Skin of body (tissue), 2 donors: ENCODE measurements around the gene CREG2. TPM values are rescaled to one million over a fixed set of nuclear protein-coding genes. Genes with fewer than 3 reads are reported as not detected.
"Not testable (repeated sequence)": the region's sequence is repeated elsewhere in the genome, so short reads cannot be mapped to it uniquely, and the experiment has no call there.

Source experiments
- DNase-seq: peaks from one replicate; lab custom pipeline; 2025; lab: John Stamatoyannopoulos, UW
- total RNA-seq: library from RNA; depleted of rRNA; stranded (reverse); fragments of >200 nt; gene quantifications from one replicate; pipeline ENCODE4 v1.2.3, GENCODE V29; 2014

CREG2 gene
- total RNA-seq, 1 donor from 2014 or later = 0.20 TPM

- no peak for DNase-seq
Measured at GRCh38 chr2:101374821-101375561, 12.3 kb downstream of the CREG2 start.

- DNase-seq = no peak
Measured at GRCh38 chr2:101372792-101373191, 14.5 kb downstream of the CREG2 start.

GRCh38 chr2:101371636-101372035, 15.7 kb downstream of the CREG2 start:
- no peak for DNase-seq

- DNase-seq = no peak
Measured at GRCh38 chr2:101369100-101369499, 18.2 kb downstream of the CREG2 start.

GRCh38 chr2:101368376-101368775, 18.9 kb downstream of the CREG2 start:
- DNase-seq = no peak

GRCh38 chr2:101367508-101367907, 19.8 kb downstream of the CREG2 start:
- no peak for DNase-seq

GRCh38 chr2:101364878-101365277, 22.4 kb downstream of the CREG2 start:
- no peak for DNase-seq

GRCh38 chr2:101362777-101363176, 24.5 kb downstream of the CREG2 start:
- no peak for DNase-seq

GRCh38 chr2:101362316-101362715, 25.0 kb downstream of the CREG2 start:
- no peak for DNase-seq

- DNase-seq = no peak
Measured at GRCh38 chr2:101361522-101361921, 25.8 kb downstream of the CREG2 start.

- no peak for DNase-seq
Measured at GRCh38 chr2:101361121-101361520, 26.2 kb downstream of the CREG2 start.

- no peak for DNase-seq
Measured at GRCh38 chr2:101360232-101360631, 27.1 kb downstream of the CREG2 start.

GRCh38 chr2:101359410-101359954, 27.8 kb downstream of the CREG2 start:
- DNase-seq = no peak

GRCh38 chr2:101357376-101357775, 29.9 kb downstream of the CREG2 start:
- DNase-seq = no peak

GRCh38 chr2:101356521-101356920, 30.8 kb downstream of the CREG2 start:
- DNase-seq = no peak

- no peak for DNase-seq
Measured at GRCh38 chr2:101356055-101356454, 31.2 kb downstream of the CREG2 start.

GRCh38 chr2:101355401-101356054, 31.8 kb downstream of the CREG2 start:
- no peak for DNase-seq

GRCh38 chr2:101354420-101355311, 32.6 kb downstream of the CREG2 start:
- no peak for DNase-seq

- not testable (repeated sequence) for DNase-seq
Measured at GRCh38 chr2:101352631-101353030, 34.7 kb downstream of the CREG2 start.

- no peak for DNase-seq
Measured at GRCh38 chr2:101351207-101351606, 36.1 kb downstream of the CREG2 start.

- no peak for DNase-seq
Measured at GRCh38 chr2:101349893-101350662, 37.2 kb downstream of the CREG2 start.
